Loucy (cell line): ENCODE data around the gene GOLGA7B.

Experiments
- CTCF ChIP-seq: fragments of 200-600 bp; sonication (generic); conservative IDR thresholded peaks from 2 replicates; pipeline ENCODE4 v1.5.1; 2014; ENCODE audit warnings: mild to moderate bottlenecking, antibody characterized with exemption, low read length
- EZH2phosphoT487 ChIP-seq: fragments of 200-600 bp; IDR thresholded peaks from 2 replicates; pipeline ENCODE4 v1.6.1; 2018; ENCODE audit warnings: antibody characterized with exemption, mild to moderate bottlenecking, moderate library complexity, borderline replicate concordance

- TF ChIP-seq CTCF (no peak), EZH2phosphoT487 (no peak)
Measured at GRCh38 chr10:97822261-97822687, 27.4 kb upstream of the GOLGA7B start.
